ENCODE data around the gene CHKB. TPM values are rescaled to one million over a fixed set of nuclear protein-coding genes. Genes with fewer than 3 reads are reported as not detected.

CHKB gene
- total RNA-seq, 1 donor from 2014 or later = 47.4 TPM

GRCh38 chr22:50563413-50564160 lies 19.1 kb downstream of the CHKB start:
- TF ChIP-seq CTCF (IDR thresholded peaks at IDR 0.05) = no peak
- Mint-ChIP-seq H3K4me1 (ENCODE audit: low read depth) (peaks cover 16% of the 10 kb centered on the region), H3K36me3 (ENCODE audit: low read depth) (peaks cover 4% of the 10 kb centered on the region), H3K9me3 (ENCODE audit: low read depth) (no peaks in the 10 kb centered on the region), H3K27ac (ENCODE audit: unreplicated experiment) (no peak overlapping the region), H3K27me3 (ENCODE audit: low read depth) (peaks cover 10% of the 10 kb centered on the region), H3K4me3 (ENCODE audit: unreplicated experiment) (peak overlapping the region; percentile 92)
- DNase-seq (ENCODE audit: low spot score) = no peak

- Mint-ChIP-seq H3K27ac (ENCODE audit: unreplicated experiment) (peak within 1 kb of the TSS; percentile 82), H3K4me3 (ENCODE audit: unreplicated experiment) (peak within 1 kb of the TSS; percentile 92), H3K4me1 (ENCODE audit: low read depth) (peaks cover 16% of the 10 kb centered on the region), H3K27me3 (ENCODE audit: low read depth) (peaks cover 10% of the 10 kb centered on the region), H3K9me3 (ENCODE audit: low read depth) (no peaks in the 10 kb centered on the region), H3K36me3 (ENCODE audit: low read depth) (peaks cover under 1% of the 10 kb centered on the region)
- no peak for DNase-seq (ENCODE audit: low spot score)
- peak; percentile 92 for TF ChIP-seq CTCF (IDR thresholded peaks at IDR 0.05)
Measured at GRCh38 chr22:50562523-50563412, 19.9 kb downstream of the CHKB start, which contains the start of gene SYCE3. Gene SYCE3 (minus strand): TSS chr22:50562919. CDS start chr22:50556405, 6,514 bp downstream.

GRCh38 chr22:50561401-50562358 lies 21.0 kb downstream of the CHKB start:
- TF ChIP-seq CTCF (IDR thresholded peaks at IDR 0.05) = no peak
- H3K4me1 Mint-ChIP-seq (ENCODE audit: low read depth) = peaks cover 16% of the 10 kb centered on the region
- peak overlapping the region; percentile 61 for H3K4me3 Mint-ChIP-seq (ENCODE audit: unreplicated experiment)
- no peaks in the 10 kb centered on the region for H3K36me3 Mint-ChIP-seq (ENCODE audit: low read depth)
- H3K9me3 Mint-ChIP-seq (ENCODE audit: low read depth) = no peaks in the 10 kb centered on the region
- peaks cover 10% of the 10 kb centered on the region for H3K27me3 Mint-ChIP-seq (ENCODE audit: low read depth)
- DNase-seq (ENCODE audit: low spot score) = no peak
- no peak overlapping the region for H3K27ac Mint-ChIP-seq (ENCODE audit: unreplicated experiment)

- Mint-ChIP-seq H3K27ac (ENCODE audit: unreplicated experiment) (no peak overlapping the region), H3K4me3 (ENCODE audit: unreplicated experiment) (no peak overlapping the region), H3K9me3 (ENCODE audit: low read depth) (no peaks in the 10 kb centered on the region), H3K27me3 (ENCODE audit: low read depth) (peaks cover 20% of the 10 kb centered on the region), H3K36me3 (ENCODE audit: low read depth) (no peaks in the 10 kb centered on the region), H3K4me1 (ENCODE audit: low read depth) (peaks cover 16% of the 10 kb centered on the region)
- no peak for DNase-seq (ENCODE audit: low spot score)
- TF ChIP-seq CTCF (IDR thresholded peaks at IDR 0.05) = no peak
Measured at GRCh38 chr22:50560034-50560433, 22.6 kb downstream of the CHKB start.

Measured in chondrocyte (in vitro differentiated cells).